RWPE2 (cell line): ENCODE data around the gene MGRN1.
A peak's percentile ranks its signal among the peaks of the same experiment; 100 is the strongest.

ENCODE experiments used
- ATAC-seq: fragments of 200-7000 bp; cut with Tn5 transposase; 3 replicates; pipeline ENCODE4 v1.9.1; 2021; ENCODE audit warnings: low read depth
- DNase-seq: peaks from one replicate; pipeline ENCODE4 v3.0.0-alpha.2; 2020; ENCODE audit warnings: low spot score
- H3K27ac ChIP-seq: fragments of 450-650 bp; 2 replicates; pipeline ENCODE4 v1.5.1; 2017; ENCODE audit warnings: mild to moderate bottlenecking; ENCODE audit not compliant: poor library complexity, severe bottlenecking
- H3K27me3 ChIP-seq: fragments of 250-450 bp; sonication (Bioruptor Pico); 2 replicates; pipeline ENCODE4 v1.5.1; 2021; ENCODE audit warnings: mild to moderate bottlenecking, moderate library complexity; ENCODE audit not compliant: insufficient read depth, poor library complexity, severe bottlenecking
- H3K36me3 ChIP-seq: fragments of 250-450 bp; sonication (Bioruptor Pico); 2 replicates; pipeline ENCODE4 v1.5.1; 2020; ENCODE audit warnings: low read depth, mild to moderate bottlenecking, moderate library complexity
- H3K4me1 ChIP-seq: fragments of 250-450 bp; sonication (Bioruptor Pico); 2 replicates; pipeline ENCODE4 v1.5.1; 2021; ENCODE audit warnings: mild to moderate bottlenecking, moderate library complexity; ENCODE audit not compliant: insufficient read depth, poor library complexity, severe bottlenecking
- H3K4me3 ChIP-seq: fragments of 250-450 bp; sonication (Bioruptor Pico); 2 replicates; pipeline ENCODE4 v1.5.1; 2021; ENCODE audit warnings: mild to moderate bottlenecking, moderate library complexity; ENCODE audit not compliant: severe bottlenecking
- H3K9me3 ChIP-seq: fragments of 250-450 bp; sonication (Bioruptor Pico); 2 replicates; pipeline ENCODE4 v1.5.1; 2021; ENCODE audit warnings: mild to moderate bottlenecking, moderate library complexity; ENCODE audit not compliant: severe bottlenecking
- CTCF ChIP-seq: fragments of 450-650 bp; IDR thresholded peaks from one replicate; pipeline ENCODE4 v1.5.1; 2017; ENCODE audit warnings: mild to moderate bottlenecking, moderate library complexity; ENCODE audit not compliant: poor library complexity, severe bottlenecking

Gene MGRN1

GRCh38 chr16:4679850-4680636, 55.4 kb downstream of the MGRN1 start:
- Histone ChIP-seq H3K4me3 (peak overlapping the region; percentile 33), H3K4me1 (peaks cover 32% of the 10 kb centered on the region), H3K36me3 (peaks cover 35% of the 10 kb centered on the region), H3K9me3 (no peaks in the 10 kb centered on the region), H3K27me3 (no peaks in the 10 kb centered on the region), H3K27ac (peak overlapping the region; percentile 84)
- ATAC-seq, result peak; percentile 85
- no peak for TF ChIP-seq CTCF
- DNase-seq, result peak; percentile 97

- DNase-seq (no peak), ATAC-seq (no peak)
- Histone ChIP-seq H3K27ac (peak overlapping the region; percentile 84), H3K4me3 (peak overlapping the region; percentile 33), H3K36me3 (peaks cover 39% of the 10 kb centered on the region), H3K27me3 (no peaks in the 10 kb centered on the region), H3K9me3 (no peaks in the 10 kb centered on the region), H3K4me1 (peaks cover 28% of the 10 kb centered on the region)
- TF ChIP-seq CTCF, result no peak
These were observed 56.2 kb downstream of the MGRN1 start for GRCh38 chr16:4680673-4681470.

- Histone ChIP-seq H3K4me1 (peaks cover 28% of the 10 kb centered on the region), H3K27ac (peak overlapping the region; percentile 84), H3K4me3 (no peak overlapping the region), H3K27me3 (no peaks in the 10 kb centered on the region), H3K9me3 (no peaks in the 10 kb centered on the region), H3K36me3 (peaks cover 43% of the 10 kb centered on the region)
- DNase-seq, result no peak
- no peak for ATAC-seq
- TF ChIP-seq CTCF, result no peak
These were observed 57.0 kb downstream of the MGRN1 start for GRCh38 chr16:4681471-4682083.

- TF ChIP-seq CTCF, result no peak
- no peaks in the 10 kb centered on the region for H3K9me3 ChIP-seq
- H3K4me3 ChIP-seq, result no peak overlapping the region
- peaks cover 28% of the 10 kb centered on the region for H3K4me1 ChIP-seq
- ATAC-seq (no peak), DNase-seq (no peak)
- no peaks in the 10 kb centered on the region for H3K27me3 ChIP-seq
- H3K36me3 ChIP-seq, result peaks cover 48% of the 10 kb centered on the region
- no peak overlapping the region for H3K27ac ChIP-seq
These were observed 57.5 kb downstream of the MGRN1 start for GRCh38 chr16:4682084-4682591.
